Measurements from ENCODE around the gene REV3L. TPM values are rescaled to one million over a fixed set of nuclear protein-coding genes. Genes with fewer than 3 reads are reported as not detected.
A peak's percentile ranks its signal among the peaks of the same experiment; 100 is the strongest.
"Not testable (repeated sequence)": the region's sequence is repeated elsewhere in the genome, so short reads cannot be mapped to it uniquely, and the experiment has no call there.

Gene REV3L
- total RNA-seq, 2 experiments from 2014 or later: 20.1 to 23.0 TPM

GRCh38 chr6:111515259-111515658, 32.2 kb upstream of the REV3L start:
- DNase-seq (no peak), ATAC-seq (ENCODE audit: low read depth) (no peak)
- H3K4me3 Mint-ChIP-seq: no peak overlapping the region
- no peak overlapping the region for H3K27ac Mint-ChIP-seq
- POLR2A ChIA-PET: no interaction called here
- H3K9me3 Mint-ChIP-seq: peaks cover 1% of the 10 kb centered on the region
- peaks cover 1% of the 10 kb centered on the region for H3K36me3 Mint-ChIP-seq
- no peaks in the 10 kb centered on the region for H3K27me3 Mint-ChIP-seq
- H3K4me1 Mint-ChIP-seq: peaks cover 10% of the 10 kb centered on the region

GRCh38 chr6:111514531-111514930, 31.5 kb upstream of the REV3L start:
- H3K9me3 Mint-ChIP-seq; H3K27me3 Mint-ChIP-seq; DNase-seq; ATAC-seq (ENCODE audit: low read depth); POLR2A ChIA-PET; H3K27ac Mint-ChIP-seq; H3K4me3 Mint-ChIP-seq; H3K36me3 Mint-ChIP-seq: not testable (repeated sequence)
- peaks cover 10% of the 10 kb centered on the region for H3K4me1 Mint-ChIP-seq

- H3K27me3 Mint-ChIP-seq, POLR2A ChIA-PET: not testable (repeated sequence)
These were observed 24.2 kb upstream of the REV3L start for GRCh38 chr6:111507219-111507618.

GRCh38 chr6:111505498-111505897, 22.5 kb upstream of the REV3L start:
- H3K9me3 Mint-ChIP-seq; H3K4me3 Mint-ChIP-seq; DNase-seq; ATAC-seq (ENCODE audit: low read depth); POLR2A ChIA-PET; H3K4me1 Mint-ChIP-seq; H3K27me3 Mint-ChIP-seq; H3K27ac Mint-ChIP-seq: not testable (repeated sequence)
- peaks cover 18% of the 10 kb centered on the region for H3K36me3 Mint-ChIP-seq

More at GRCh38 chr6:111507219-111507618, 24.2 kb upstream of the REV3L start:
- not testable (repeated sequence) for H3K4me1 Mint-ChIP-seq; H3K4me3 Mint-ChIP-seq; H3K27ac Mint-ChIP-seq; ATAC-seq (ENCODE audit: low read depth); DNase-seq; H3K9me3 Mint-ChIP-seq
- H3K36me3 Mint-ChIP-seq: peaks cover 17% of the 10 kb centered on the region

GRCh38 chr6:111503660-111504059, 20.6 kb upstream of the REV3L start:
- no peak for DNase-seq
- ATAC-seq (ENCODE audit: low read depth): no peak
- Mint-ChIP-seq H3K27me3 (no peaks in the 10 kb centered on the region), H3K4me3 (no peak overlapping the region), H3K4me1 (peaks cover 7% of the 10 kb centered on the region), H3K9me3 (peaks cover 7% of the 10 kb centered on the region), H3K27ac (no peak overlapping the region), H3K36me3 (peaks cover 18% of the 10 kb centered on the region)
- POLR2A ChIA-PET: no interaction called here

GRCh38 chr6:111503194-111503593, 20.2 kb upstream of the REV3L start:
- peaks cover 7% of the 10 kb centered on the region for H3K9me3 Mint-ChIP-seq
- DNase-seq (no peak), ATAC-seq (ENCODE audit: low read depth) (no peak)
- POLR2A ChIA-PET: no interaction called here
- H3K27ac Mint-ChIP-seq: no peak overlapping the region
- no peaks in the 10 kb centered on the region for H3K27me3 Mint-ChIP-seq
- peaks cover 18% of the 10 kb centered on the region for H3K36me3 Mint-ChIP-seq
- H3K4me1 Mint-ChIP-seq: peaks cover 7% of the 10 kb centered on the region
- H3K4me3 Mint-ChIP-seq: no peak overlapping the region

GRCh38 chr6:111502154-111502553, 19.1 kb upstream of the REV3L start:
- POLR2A ChIA-PET: no interaction called here
- no peak for ATAC-seq (ENCODE audit: low read depth)

GRCh38 chr6:111499269-111499793, 16.3 kb upstream of the REV3L start:
- POLR2A ChIA-PET: no interaction called here
- Mint-ChIP-seq H3K4me3 (no peak overlapping the region), H3K4me1 (peaks cover 7% of the 10 kb centered on the region), H3K27me3 (no peaks in the 10 kb centered on the region), H3K9me3 (no peaks in the 10 kb centered on the region), H3K36me3 (peaks cover 4% of the 10 kb centered on the region), H3K27ac (no peak overlapping the region)
- DNase-seq (no peak), ATAC-seq (ENCODE audit: low read depth) (no peak)

More at GRCh38 chr6:111502154-111502553, 19.1 kb upstream of the REV3L start:
- H3K4me1 Mint-ChIP-seq: peaks cover 7% of the 10 kb centered on the region
- H3K36me3 Mint-ChIP-seq: peaks cover 17% of the 10 kb centered on the region
- DNase-seq: no peak
- no peak overlapping the region for H3K27ac Mint-ChIP-seq
- H3K27me3 Mint-ChIP-seq: no peaks in the 10 kb centered on the region
- H3K4me3 Mint-ChIP-seq: no peak overlapping the region
- H3K9me3 Mint-ChIP-seq: peaks cover 7% of the 10 kb centered on the region

- POLR2A ChIA-PET: no interaction called here
- Mint-ChIP-seq H3K36me3 (peaks cover 10% of the 10 kb centered on the region), H3K9me3 (no peaks in the 10 kb centered on the region)
These were observed 12.1 kb upstream of the REV3L start for GRCh38 chr6:111494951-111495635.

GRCh38 chr6:111492499-111492898, 9.5 kb upstream of the REV3L start:
- Mint-ChIP-seq H3K27ac (no peak overlapping the region), H3K4me3 (no peak overlapping the region), H3K36me3 (peaks cover 14% of the 10 kb centered on the region), H3K9me3 (no peaks in the 10 kb centered on the region), H3K4me1 (peaks cover 12% of the 10 kb centered on the region), H3K27me3 (no peaks in the 10 kb centered on the region)
- DNase-seq (no peak), ATAC-seq (ENCODE audit: low read depth) (no peak)
- POLR2A ChIA-PET: no interaction called here

More at GRCh38 chr6:111494951-111495635, 12.1 kb upstream of the REV3L start:
- no peak overlapping the region for H3K27ac Mint-ChIP-seq
- no peak for ATAC-seq (ENCODE audit: low read depth)
- H3K4me1 Mint-ChIP-seq: peaks cover 5% of the 10 kb centered on the region
- no peaks in the 10 kb centered on the region for H3K27me3 Mint-ChIP-seq
- no peak overlapping the region for H3K4me3 Mint-ChIP-seq
- no peak for DNase-seq

GRCh38 chr6:111490067-111490466, 7.0 kb upstream of the REV3L start:
- DNase-seq (no peak), ATAC-seq (ENCODE audit: low read depth) (no peak)
- POLR2A ChIA-PET: no interaction called here
- no peaks in the 10 kb centered on the region for H3K27me3 Mint-ChIP-seq
- H3K4me1 Mint-ChIP-seq: peaks cover 28% of the 10 kb centered on the region
- no peak overlapping the region for H3K4me3 Mint-ChIP-seq
- H3K36me3 Mint-ChIP-seq: peaks cover 16% of the 10 kb centered on the region
- no peaks in the 10 kb centered on the region for H3K9me3 Mint-ChIP-seq
- no peak overlapping the region for H3K27ac Mint-ChIP-seq

GRCh38 chr6:111487661-111488060, 4.6 kb upstream of the REV3L start:
- Mint-ChIP-seq H3K9me3 (no peaks in the 10 kb centered on the region), H3K27ac (peak overlapping the region; percentile 86), H3K27me3 (no peaks in the 10 kb centered on the region), H3K4me3 (peak overlapping the region; percentile 6), H3K36me3 (peaks cover 9% of the 10 kb centered on the region), H3K4me1 (peaks cover 31% of the 10 kb centered on the region)
- no peak for DNase-seq
- POLR2A ChIA-PET: interaction anchor here (1.2 kb wide), 1 partner anchor 228 kb away, joined by 4 read pairs; a partner anchor contains a TSS
- peak; percentile 25 for ATAC-seq (ENCODE audit: low read depth)

GRCh38 chr6:111486921-111487320, 3.9 kb upstream of the REV3L start:
- POLR2A ChIA-PET: interaction anchor here (1.2 kb wide), 1 partner anchor 227 kb away, joined by 4 read pairs; a partner anchor contains a TSS
- H3K4me3 Mint-ChIP-seq: peak overlapping the region; percentile 35

GRCh38 chr6:111486475-111486874, 3.5 kb upstream of the REV3L start:
- peak overlapping the region; percentile 41 for H3K4me3 Mint-ChIP-seq
- H3K4me1 Mint-ChIP-seq: peaks cover 37% of the 10 kb centered on the region
- POLR2A ChIA-PET: interaction anchor here (1.2 kb wide), 1 partner anchor 227 kb away, joined by 4 read pairs; a partner anchor contains a TSS
- ATAC-seq (ENCODE audit: low read depth) (no peak), DNase-seq (no peak)
- no peaks in the 10 kb centered on the region for H3K27me3 Mint-ChIP-seq
- H3K36me3 Mint-ChIP-seq: peaks cover 9% of the 10 kb centered on the region
- H3K9me3 Mint-ChIP-seq: no peaks in the 10 kb centered on the region
- H3K27ac Mint-ChIP-seq: peak overlapping the region; percentile 75

More at GRCh38 chr6:111486921-111487320, 3.9 kb upstream of the REV3L start:
- Mint-ChIP-seq H3K36me3 (peaks cover 9% of the 10 kb centered on the region), H3K27ac (peak overlapping the region; percentile 75), H3K9me3 (no peaks in the 10 kb centered on the region), H3K27me3 (no peaks in the 10 kb centered on the region), H3K4me1 (peaks cover 32% of the 10 kb centered on the region)
- DNase-seq (no peak), ATAC-seq (ENCODE audit: low read depth) (no peak)
